NB4 (cell line): Measurements from ENCODE around the gene OLFM1.

Experiments used
- DNase-seq: peaks from one replicate; pipeline ENCODE4 v3.0.0; 2010; ENCODE audit warnings: low read depth
- H3K4me3 ChIP-seq: one replicate; pipeline ENCODE4 v1.5.1; 2011; ENCODE audit warnings: mild to moderate bottlenecking, low read depth, low read length, moderate library complexity
- MAX ChIP-seq: IDR thresholded peaks from 2 replicates; pipeline ENCODE4 v1.6.1; 2011; ENCODE audit warnings: low read depth, low read length
- MYC ChIP-seq: IDR thresholded peaks from 2 replicates; pipeline ENCODE4 v1.6.1; 2011; ENCODE audit warnings: low read depth, low read length
- POLR2A ChIP-seq: IDR thresholded peaks from 2 replicates; pipeline ENCODE4 v1.6.1; 2011; ENCODE audit warnings: mild to moderate bottlenecking; ENCODE audit not compliant: insufficient read length; ENCODE audit errors: extremely low read depth
- TF ChIP-seq, protein P1 (sequence below): IDR thresholded peaks from one replicate; pipeline ENCODE4 v1.5.1; 2012; ENCODE audit warnings: low read depth, low read length

Gene OLFM1

GRCh38 chr9:135136481-135136880 is 49.0 kb downstream of the OLFM1 start:
- TF ChIP-seq POLR2A: no peak
- TF ChIP-seq MYC: no peak
- TF ChIP-seq, protein P1, sequence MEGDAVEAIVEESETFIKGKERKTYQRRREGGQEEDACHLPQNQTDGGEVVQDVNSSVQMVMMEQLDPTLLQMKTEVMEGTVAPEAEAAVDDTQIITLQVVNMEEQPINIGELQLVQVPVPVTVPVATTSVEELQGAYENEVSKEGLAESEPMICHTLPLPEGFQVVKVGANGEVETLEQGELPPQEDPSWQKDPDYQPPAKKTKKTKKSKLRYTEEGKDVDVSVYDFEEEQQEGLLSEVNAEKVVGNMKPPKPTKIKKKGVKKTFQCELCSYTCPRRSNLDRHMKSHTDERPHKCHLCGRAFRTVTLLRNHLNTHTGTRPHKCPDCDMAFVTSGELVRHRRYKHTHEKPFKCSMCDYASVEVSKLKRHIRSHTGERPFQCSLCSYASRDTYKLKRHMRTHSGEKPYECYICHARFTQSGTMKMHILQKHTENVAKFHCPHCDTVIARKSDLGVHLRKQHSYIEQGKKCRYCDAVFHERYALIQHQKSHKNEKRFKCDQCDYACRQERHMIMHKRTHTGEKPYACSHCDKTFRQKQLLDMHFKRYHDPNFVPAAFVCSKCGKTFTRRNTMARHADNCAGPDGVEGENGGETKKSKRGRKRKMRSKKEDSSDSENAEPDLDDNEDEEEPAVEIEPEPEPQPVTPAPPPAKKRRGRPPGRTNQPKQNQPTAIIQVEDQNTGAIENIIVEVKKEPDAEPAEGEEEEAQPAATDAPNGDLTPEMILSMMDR: no peak
- TF ChIP-seq MAX: no peak
- H3K4me3 ChIP-seq: no peak overlapping the region
- no peak for DNase-seq

DNA sequence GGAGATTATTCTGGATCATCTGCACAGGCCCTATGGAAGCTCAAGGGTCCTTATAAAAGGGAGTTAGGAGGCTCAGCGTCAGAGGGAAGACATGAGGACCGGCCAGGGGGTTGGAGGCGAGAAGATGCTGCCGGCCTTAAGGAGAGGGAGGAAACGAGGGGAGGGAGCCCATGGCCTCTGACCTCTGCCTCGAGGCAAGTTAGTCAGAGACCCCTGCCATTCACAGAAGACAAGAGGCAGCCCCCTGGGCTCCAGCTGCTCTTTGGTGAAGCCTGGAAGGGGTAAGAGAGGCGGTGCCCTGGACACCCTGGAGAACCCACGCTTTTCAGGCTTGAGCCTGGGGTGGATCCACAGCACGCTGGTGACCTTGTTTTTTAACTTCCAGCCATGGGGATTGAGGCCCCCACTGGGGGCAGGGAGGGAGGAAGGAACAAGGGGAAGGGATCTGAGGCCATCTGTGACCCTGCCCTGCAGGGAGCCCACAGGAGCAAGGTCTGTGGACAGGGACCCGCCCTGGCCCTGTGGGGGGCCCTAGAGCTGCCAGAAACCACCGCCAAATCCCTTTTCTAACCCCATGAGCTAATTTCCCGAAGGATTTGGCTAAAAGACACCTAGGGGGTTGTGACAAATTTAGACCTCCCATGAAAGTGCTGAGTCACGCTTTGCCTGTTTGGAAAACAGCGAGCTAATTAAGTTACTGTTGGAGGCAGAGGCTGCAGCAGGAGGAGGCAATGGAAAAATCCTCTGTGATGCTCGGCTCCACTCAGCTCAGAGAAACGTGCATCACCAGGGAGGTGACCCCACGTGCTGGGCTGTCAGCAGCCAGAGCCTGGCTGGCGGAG is 49.7 kb downstream of the OLFM1 start:
- H3K4me3 ChIP-seq: no peak overlapping the region
- TF ChIP-seq MAX (no peak), MYC (no peak), POLR2A (no peak)
- TF ChIP-seq, protein P1: no peak
- no peak for DNase-seq

DNA sequence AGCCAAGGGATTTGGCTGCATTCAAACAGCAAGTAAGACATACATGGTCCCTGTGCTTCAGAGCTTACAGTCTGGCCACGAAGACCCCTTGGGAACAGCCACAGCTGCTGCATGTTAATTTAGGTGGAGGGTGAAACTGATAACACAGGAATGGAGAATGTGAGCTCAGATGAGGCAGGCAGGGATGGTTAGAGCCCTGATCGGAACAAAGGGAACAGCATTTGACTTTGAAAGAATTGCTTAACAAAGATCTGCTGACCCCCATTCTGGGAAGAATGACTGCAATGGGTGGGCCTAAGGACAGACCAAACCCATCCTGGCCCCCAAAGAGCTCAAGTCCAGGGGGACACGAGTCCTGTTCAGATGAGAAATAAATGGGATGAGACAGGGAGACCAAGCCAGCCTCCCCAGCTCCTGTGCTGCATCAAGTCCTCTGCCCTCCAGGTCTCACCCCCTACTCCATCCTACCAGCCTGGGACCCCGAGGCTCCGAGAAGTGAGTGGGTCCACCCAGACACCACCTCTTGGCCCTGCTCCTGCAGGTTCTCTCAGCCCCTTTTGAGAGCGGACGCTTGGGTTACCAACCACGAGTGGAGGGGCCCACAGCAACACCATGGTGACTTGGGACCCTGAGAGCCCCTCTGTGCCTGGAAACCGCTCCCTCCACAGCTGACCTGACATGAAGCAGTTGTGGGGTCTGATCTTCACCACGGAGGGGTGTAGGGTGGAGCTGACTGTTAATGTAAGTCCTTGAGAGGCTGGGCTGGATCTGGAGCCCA is 50.8 kb downstream of the OLFM1 start:
- no peak for DNase-seq
- no peak overlapping the region for H3K4me3 ChIP-seq
- TF ChIP-seq POLR2A (no peak), MAX (no peak), MYC (no peak)
- TF ChIP-seq, protein P1: no peak

- TF ChIP-seq MAX (no peak), MYC (no peak), POLR2A (no peak)
- TF ChIP-seq, protein P1: no peak
- no peak overlapping the region for H3K4me3 ChIP-seq
- no peak for DNase-seq
These were observed 52.0 kb downstream of the OLFM1 start for GRCh38 chr9:135139366-135139959.

GRCh38 chr9:135141183-135141774 is 53.8 kb downstream of the OLFM1 start:
- H3K4me3 ChIP-seq: no peak overlapping the region
- no peak for DNase-seq
- TF ChIP-seq MAX (no peak), MYC (no peak)
